Astrocyte of the cerebellum (primary cell): Measurements from ENCODE around the gene NNT.

ENCODE experiments used
- DNase-seq: peaks from one replicate; pipeline ENCODE4 v3.0.0-alpha.2; 2011; ENCODE audit warnings: low read depth
- H3K4me3 ChIP-seq: 2 replicates; pipeline ENCODE4 v1.5.1; 2011; ENCODE audit warnings: mild to moderate bottlenecking, low read depth, low read length, moderate library complexity
- in situ Hi-C: cut with HindIII; loops from 2 replicates; pipeline ENCODE4 v1.10.0; 2017; ENCODE audit warnings: low sequenced_read_pairs
- TF ChIP-seq, protein P1 (sequence below): IDR thresholded peaks from 2 replicates; pipeline ENCODE4 v1.5.1; 2012; ENCODE audit warnings: low read length, low read depth, moderate library complexity, mild to moderate bottlenecking; ENCODE audit errors: missing control alignments

Gene NNT

GRCh38 chr5:43582082-43583005 lies 20.6 kb upstream of the NNT start:
- DNase-seq, result no peak

GRCh38 chr5:43583724-43584123 lies 19.3 kb upstream of the NNT start:
- TF ChIP-seq, protein P1, sequence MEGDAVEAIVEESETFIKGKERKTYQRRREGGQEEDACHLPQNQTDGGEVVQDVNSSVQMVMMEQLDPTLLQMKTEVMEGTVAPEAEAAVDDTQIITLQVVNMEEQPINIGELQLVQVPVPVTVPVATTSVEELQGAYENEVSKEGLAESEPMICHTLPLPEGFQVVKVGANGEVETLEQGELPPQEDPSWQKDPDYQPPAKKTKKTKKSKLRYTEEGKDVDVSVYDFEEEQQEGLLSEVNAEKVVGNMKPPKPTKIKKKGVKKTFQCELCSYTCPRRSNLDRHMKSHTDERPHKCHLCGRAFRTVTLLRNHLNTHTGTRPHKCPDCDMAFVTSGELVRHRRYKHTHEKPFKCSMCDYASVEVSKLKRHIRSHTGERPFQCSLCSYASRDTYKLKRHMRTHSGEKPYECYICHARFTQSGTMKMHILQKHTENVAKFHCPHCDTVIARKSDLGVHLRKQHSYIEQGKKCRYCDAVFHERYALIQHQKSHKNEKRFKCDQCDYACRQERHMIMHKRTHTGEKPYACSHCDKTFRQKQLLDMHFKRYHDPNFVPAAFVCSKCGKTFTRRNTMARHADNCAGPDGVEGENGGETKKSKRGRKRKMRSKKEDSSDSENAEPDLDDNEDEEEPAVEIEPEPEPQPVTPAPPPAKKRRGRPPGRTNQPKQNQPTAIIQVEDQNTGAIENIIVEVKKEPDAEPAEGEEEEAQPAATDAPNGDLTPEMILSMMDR, result no peak
- in situ Hi-C loops, result no loop called here
- no peak overlapping the region for H3K4me3 ChIP-seq
- no peak for DNase-seq

More at GRCh38 chr5:43582082-43583005, 20.6 kb upstream of the NNT start:
- H3K4me3 ChIP-seq, result no peak overlapping the region
- in situ Hi-C loops, result no loop called here
- TF ChIP-seq, protein P1, result no peak

DNA sequence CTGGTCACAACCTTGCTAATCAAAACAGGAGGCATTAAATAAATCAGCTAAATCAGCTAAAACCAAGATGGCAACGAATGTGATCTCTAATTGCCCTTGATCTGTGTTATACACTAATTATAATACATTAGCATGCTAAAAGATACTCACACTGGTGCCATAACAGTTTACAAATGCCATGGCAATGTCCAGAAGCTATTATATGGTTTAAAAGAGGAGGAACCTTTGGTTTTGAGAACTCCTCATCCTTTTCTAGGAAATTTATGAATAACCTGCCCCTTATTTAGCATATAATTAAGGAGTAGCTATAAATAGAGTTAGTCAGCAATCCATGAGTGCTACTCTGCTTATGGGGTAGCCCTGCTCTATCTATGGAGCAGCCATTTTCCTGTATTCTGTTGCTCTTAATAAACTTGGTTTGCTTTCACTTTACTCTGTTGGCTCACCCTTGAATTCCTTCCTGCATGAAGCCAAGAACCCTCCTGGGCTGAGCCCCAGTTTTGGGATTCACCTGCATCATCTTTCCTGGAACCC lies 18.7 kb upstream of the NNT start:
- in situ Hi-C loops, result no loop called here
- H3K4me3 ChIP-seq, result no peak overlapping the region
- TF ChIP-seq, protein P1, result no peak
- no peak for DNase-seq

GRCh38 chr5:43588842-43589241 lies 14.1 kb upstream of the NNT start:
- in situ Hi-C loops, result no loop called here
- H3K4me3 ChIP-seq, result no peak overlapping the region
- DNase-seq, result no peak
- TF ChIP-seq, protein P1, result no peak

- in situ Hi-C loops, result no loop called here
- no peak for DNase-seq
- TF ChIP-seq, protein P1, result no peak
- H3K4me3 ChIP-seq, result no peak overlapping the region
Observed at GRCh38 chr5:43589310-43589709, 13.7 kb upstream of the NNT start.

GRCh38 chr5:43590700-43591099 lies 12.3 kb upstream of the NNT start:
- in situ Hi-C loops, result no loop called here
- H3K4me3 ChIP-seq, result no peak overlapping the region
- DNase-seq, result no peak
- TF ChIP-seq, protein P1, result no peak
